ENCODE results near the gene LENG8.

LENG8 gene

DNA sequence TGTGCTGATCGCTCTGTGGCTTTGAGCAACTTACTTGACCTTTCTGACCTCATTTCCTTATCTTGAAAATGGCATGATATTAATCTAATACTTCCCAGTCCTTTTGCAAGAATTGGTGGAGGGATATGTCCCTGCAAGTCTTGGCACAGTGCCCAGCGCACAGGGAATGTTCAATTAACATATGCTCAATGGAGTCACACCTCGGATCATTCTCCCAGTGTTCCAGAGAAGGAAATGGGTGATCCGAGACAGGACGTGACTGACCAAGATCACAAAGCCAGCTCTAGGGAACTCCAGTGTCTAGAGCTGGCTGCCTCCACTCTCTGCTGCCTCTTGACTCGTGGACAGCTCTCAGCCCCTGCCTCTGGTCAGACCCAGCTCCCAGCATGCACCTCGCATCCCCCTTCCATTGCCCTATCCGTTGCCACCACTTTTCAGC is 20.5 kb downstream of the LENG8 start:
- no peak overlapping the region for H3K9ac ChIP-seq (ENCODE audit: low read length)

DNA sequence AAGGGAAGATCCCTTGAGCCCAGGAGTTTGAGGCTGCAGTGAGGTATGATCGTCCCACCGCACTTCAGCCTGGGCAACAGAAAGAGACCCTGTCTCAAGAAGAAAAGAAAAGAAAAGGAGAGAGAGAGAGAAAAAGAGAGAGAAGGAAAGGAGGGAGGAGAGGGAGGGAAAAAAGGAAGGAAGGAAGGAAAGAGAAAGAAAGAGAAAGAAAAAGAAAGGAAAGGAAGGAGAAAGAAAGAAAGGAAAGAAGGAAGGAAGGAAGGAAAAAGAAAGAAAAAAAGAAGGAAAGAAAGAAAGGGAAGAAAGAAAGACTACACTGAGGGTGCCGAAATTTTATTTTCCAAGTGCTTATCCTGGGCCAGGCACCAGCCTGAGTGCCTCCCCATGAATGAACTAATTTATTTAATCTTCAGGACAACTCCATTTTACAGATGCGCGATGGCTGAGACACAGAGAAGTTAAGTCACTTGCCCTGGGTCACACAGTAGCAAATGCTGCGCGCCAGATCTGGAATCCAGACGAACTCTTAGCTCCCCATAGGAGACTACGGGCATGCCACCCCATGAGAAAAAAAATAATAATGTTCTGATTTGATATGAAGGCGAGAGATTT is 21.4 kb downstream of the LENG8 start:
- no peak overlapping the region for H3K4me2 ChIP-seq (ENCODE audit: low read depth, low read length)
- no peaks in the 10 kb centered on the region for H3K4me1 ChIP-seq (ENCODE audit: low read length)
- H3K9me3 ChIP-seq (replicated peaks; ENCODE audit: insufficient read depth, low read length), result no peaks in the 10 kb centered on the region
- H3K27ac ChIP-seq (ENCODE audit: low read length), result no peak overlapping the region
- H3K4me3 ChIP-seq (ENCODE audit: low read length), result no peak overlapping the region
- no peak for DNase-seq
- no peaks in the 10 kb centered on the region for H3F3A ChIP-seq (ENCODE audit: insufficient read depth, low read length)
- H2AFZ ChIP-seq (ENCODE audit: low read length), result no peak overlapping the region
- H4K20me1 ChIP-seq (ENCODE audit: insufficient read depth, low read length), result no peaks in the 10 kb centered on the region
- TF ChIP-seq, protein P1, sequence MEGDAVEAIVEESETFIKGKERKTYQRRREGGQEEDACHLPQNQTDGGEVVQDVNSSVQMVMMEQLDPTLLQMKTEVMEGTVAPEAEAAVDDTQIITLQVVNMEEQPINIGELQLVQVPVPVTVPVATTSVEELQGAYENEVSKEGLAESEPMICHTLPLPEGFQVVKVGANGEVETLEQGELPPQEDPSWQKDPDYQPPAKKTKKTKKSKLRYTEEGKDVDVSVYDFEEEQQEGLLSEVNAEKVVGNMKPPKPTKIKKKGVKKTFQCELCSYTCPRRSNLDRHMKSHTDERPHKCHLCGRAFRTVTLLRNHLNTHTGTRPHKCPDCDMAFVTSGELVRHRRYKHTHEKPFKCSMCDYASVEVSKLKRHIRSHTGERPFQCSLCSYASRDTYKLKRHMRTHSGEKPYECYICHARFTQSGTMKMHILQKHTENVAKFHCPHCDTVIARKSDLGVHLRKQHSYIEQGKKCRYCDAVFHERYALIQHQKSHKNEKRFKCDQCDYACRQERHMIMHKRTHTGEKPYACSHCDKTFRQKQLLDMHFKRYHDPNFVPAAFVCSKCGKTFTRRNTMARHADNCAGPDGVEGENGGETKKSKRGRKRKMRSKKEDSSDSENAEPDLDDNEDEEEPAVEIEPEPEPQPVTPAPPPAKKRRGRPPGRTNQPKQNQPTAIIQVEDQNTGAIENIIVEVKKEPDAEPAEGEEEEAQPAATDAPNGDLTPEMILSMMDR (IDR thresholded peaks at IDR 0.05; ENCODE audit: low read length), result no peak
- TF ChIP-seq EZH2phosphoT487 (IDR thresholded peaks at IDR 0.05; ENCODE audit: low read length) (no peak), EZH2 (optimal IDR thresholded peaks at IDR 0.05; ENCODE audit: low read depth, low read length) (no peak)
- peaks cover 76% of the 10 kb centered on the region for H3K27me3 ChIP-seq (replicated peaks; ENCODE audit: insufficient read depth, low read length)
- H3K36me3 ChIP-seq (replicated peaks; ENCODE audit: insufficient read depth, low read length), result no peaks in the 10 kb centered on the region
- H3K9ac ChIP-seq (ENCODE audit: low read length), result no peak overlapping the region
- no peaks in the 10 kb centered on the region for H3K9me2 ChIP-seq (replicated peaks; ENCODE audit: insufficient read depth, low read length)
- no peaks in the 10 kb centered on the region for H3K79me2 ChIP-seq (ENCODE audit: low read length)

More for the DNA sequence above, 20.5 kb downstream of the LENG8 start:
- Histone ChIP-seq H2AFZ (ENCODE audit: low read length) (no peak overlapping the region), H3K9me2 (replicated peaks; ENCODE audit: insufficient read depth, low read length) (no peaks in the 10 kb centered on the region), H3F3A (ENCODE audit: insufficient read depth, low read length) (peaks cover 4% of the 10 kb centered on the region; the same call in 1 of the 2 replicates), H4K20me1 (ENCODE audit: insufficient read depth, low read length) (no peaks in the 10 kb centered on the region), H3K4me2 (ENCODE audit: low read depth, low read length) (no peak overlapping the region), H3K27me3 (replicated peaks; ENCODE audit: insufficient read depth, low read length) (peaks cover 68% of the 10 kb centered on the region), H3K79me2 (ENCODE audit: low read length) (no peaks in the 10 kb centered on the region), H3K4me1 (ENCODE audit: low read length) (no peaks in the 10 kb centered on the region), H3K4me3 (ENCODE audit: low read length) (no peak overlapping the region), H3K9me3 (replicated peaks; ENCODE audit: insufficient read depth, low read length) (no peaks in the 10 kb centered on the region), H3K27ac (ENCODE audit: low read length) (no peak overlapping the region), H3K36me3 (replicated peaks; ENCODE audit: insufficient read depth, low read length) (no peaks in the 10 kb centered on the region)
- DNase-seq, result no peak
- TF ChIP-seq EZH2phosphoT487 (IDR thresholded peaks at IDR 0.05; ENCODE audit: low read length) (no peak), EZH2 (optimal IDR thresholded peaks at IDR 0.05; ENCODE audit: low read depth, low read length) (no peak)
- TF ChIP-seq, protein P1 (IDR thresholded peaks at IDR 0.05; ENCODE audit: low read length), result no peak

DNA sequence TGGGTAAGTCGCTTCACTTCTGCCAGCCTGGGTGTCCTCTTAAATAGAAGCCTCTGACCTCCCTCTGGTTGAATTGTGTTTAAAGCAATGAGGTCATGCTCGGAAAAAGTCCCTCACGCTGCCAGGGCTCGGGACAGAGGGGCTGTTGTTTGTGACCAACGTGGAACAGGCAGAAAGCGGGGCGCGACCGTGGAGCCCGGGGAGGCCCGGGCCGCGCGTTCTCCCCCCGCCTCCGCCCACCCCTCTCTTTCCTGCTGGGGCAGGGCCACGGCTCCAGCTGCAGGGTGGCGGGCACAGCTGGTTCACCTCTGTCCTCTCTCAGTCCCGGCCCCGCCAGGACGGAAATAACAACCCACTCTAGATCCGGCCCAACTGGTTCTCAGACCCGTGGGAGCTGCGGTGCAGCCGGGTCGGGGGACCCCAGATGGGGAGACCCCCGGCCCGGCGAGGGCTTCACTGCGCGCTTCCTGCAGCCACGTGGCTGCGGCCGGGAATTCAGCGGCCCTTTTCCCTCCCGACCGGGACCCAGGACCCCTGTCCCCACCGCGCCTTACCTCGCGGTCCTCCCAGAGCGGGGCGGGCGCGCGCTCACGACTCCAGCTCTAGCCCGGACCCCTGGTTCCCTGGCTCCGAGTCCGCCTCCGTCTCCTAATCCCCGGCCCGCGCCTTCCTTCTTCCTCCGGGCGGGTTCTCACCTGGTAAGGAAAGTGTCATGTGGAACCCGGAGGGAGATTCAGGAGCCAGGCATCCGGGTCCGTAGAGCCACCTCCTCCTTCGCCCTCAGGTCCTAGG is 22.2 kb downstream of the LENG8 start:
- Histone ChIP-seq H3K36me3 (replicated peaks; ENCODE audit: insufficient read depth, low read length) (no peaks in the 10 kb centered on the region), H3F3A (ENCODE audit: insufficient read depth, low read length) (no peaks in the 10 kb centered on the region), H3K9me3 (replicated peaks; ENCODE audit: insufficient read depth, low read length) (no peaks in the 10 kb centered on the region), H2AFZ (ENCODE audit: low read length) (no peak overlapping the region), H3K4me1 (ENCODE audit: low read length) (no peaks in the 10 kb centered on the region), H4K20me1 (ENCODE audit: insufficient read depth, low read length) (no peaks in the 10 kb centered on the region), H3K9me2 (replicated peaks; ENCODE audit: insufficient read depth, low read length) (no peaks in the 10 kb centered on the region), H3K4me3 (ENCODE audit: low read length) (no peak overlapping the region), H3K27ac (ENCODE audit: low read length) (no peak overlapping the region), H3K4me2 (ENCODE audit: low read depth, low read length) (no peak overlapping the region), H3K79me2 (ENCODE audit: low read length) (no peaks in the 10 kb centered on the region), H3K9ac (ENCODE audit: low read length) (no peak overlapping the region), H3K27me3 (replicated peaks; ENCODE audit: insufficient read depth, low read length) (peaks cover 82% of the 10 kb centered on the region)
- no peak for DNase-seq
- TF ChIP-seq EZH2 (optimal IDR thresholded peaks at IDR 0.05; ENCODE audit: low read depth, low read length), result peak; percentile 87
- TF ChIP-seq EZH2phosphoT487 (IDR thresholded peaks at IDR 0.05; ENCODE audit: low read length), result peak; percentile 78; the same call in 1 of the 2 replicates
- TF ChIP-seq, protein P1 (IDR thresholded peaks at IDR 0.05; ENCODE audit: low read length), result no peak
